ENCODE data around the gene C7. TPM values are rescaled to one million over a fixed set of nuclear protein-coding genes. Genes with fewer than 3 reads are reported as not detected.

The C7 gene
- total and polyA plus RNA-seq, 2 experiments from 2014 or later = 5.3 to 43.5 TPM

DNA sequence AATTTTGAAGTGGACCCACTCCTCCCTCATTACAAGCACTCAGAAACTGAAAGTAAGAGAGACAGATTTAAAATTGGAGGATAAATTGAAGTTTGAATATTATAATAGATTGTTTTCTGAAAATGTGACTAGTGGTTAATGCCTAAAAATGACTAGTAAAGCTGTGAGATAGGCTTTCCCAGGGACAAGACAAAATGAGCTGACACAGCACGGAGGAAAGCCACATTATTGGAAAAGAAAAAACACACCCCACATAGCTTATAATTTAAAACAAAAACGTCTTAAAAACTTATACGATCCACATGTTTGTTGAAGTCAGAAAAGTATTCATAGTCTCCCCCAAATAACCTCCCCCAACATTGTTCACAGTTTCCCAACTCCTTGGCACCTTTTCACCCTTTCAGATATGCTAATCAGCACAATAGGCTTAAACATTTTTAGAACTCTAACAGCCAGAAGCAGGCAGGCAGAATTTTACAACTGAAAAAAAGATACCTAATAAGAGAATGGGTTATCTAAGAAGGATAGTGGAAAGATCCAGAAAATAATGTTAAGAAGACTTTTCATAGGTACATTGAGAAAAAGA lies 6.1 kb downstream of the C7 start:
- no peaks in the 10 kb centered on the region for H4K20me1 ChIP-seq (ENCODE audit: insufficient read depth, poor library complexity, severe bottlenecking)
- no peak overlapping the region for H2AFZ ChIP-seq
- H3K36me3 ChIP-seq (replicated peaks; ENCODE audit: insufficient read depth, low read depth) = no peaks in the 10 kb centered on the region
- H3K4me2 ChIP-seq = peak overlapping the region; percentile 36
- no peak for DNase-seq (ENCODE audit: low spot score)
- H3K4me3 ChIP-seq = no peak overlapping the region
- H3K27me3 ChIP-seq = no peaks in the 10 kb centered on the region
- no peaks in the 10 kb centered on the region for H3K79me2 ChIP-seq
- H3K9me3 ChIP-seq (ENCODE audit: low read depth) = no peaks in the 10 kb centered on the region
- no peak overlapping the region for H3K27ac ChIP-seq
- H3K4me1 ChIP-seq (ENCODE audit: insufficient read depth) = no peaks in the 10 kb centered on the region
- WGBS (ENCODE audit: low lambda C conversion rate, missing lambda C conversion rate) = 37% methylated on average over 3 of the region's 3 CpGs
- H3K9me2 ChIP-seq (replicated peaks; ENCODE audit: insufficient read depth) = no peaks in the 10 kb centered on the region
- TF ChIP-seq, protein P1, sequence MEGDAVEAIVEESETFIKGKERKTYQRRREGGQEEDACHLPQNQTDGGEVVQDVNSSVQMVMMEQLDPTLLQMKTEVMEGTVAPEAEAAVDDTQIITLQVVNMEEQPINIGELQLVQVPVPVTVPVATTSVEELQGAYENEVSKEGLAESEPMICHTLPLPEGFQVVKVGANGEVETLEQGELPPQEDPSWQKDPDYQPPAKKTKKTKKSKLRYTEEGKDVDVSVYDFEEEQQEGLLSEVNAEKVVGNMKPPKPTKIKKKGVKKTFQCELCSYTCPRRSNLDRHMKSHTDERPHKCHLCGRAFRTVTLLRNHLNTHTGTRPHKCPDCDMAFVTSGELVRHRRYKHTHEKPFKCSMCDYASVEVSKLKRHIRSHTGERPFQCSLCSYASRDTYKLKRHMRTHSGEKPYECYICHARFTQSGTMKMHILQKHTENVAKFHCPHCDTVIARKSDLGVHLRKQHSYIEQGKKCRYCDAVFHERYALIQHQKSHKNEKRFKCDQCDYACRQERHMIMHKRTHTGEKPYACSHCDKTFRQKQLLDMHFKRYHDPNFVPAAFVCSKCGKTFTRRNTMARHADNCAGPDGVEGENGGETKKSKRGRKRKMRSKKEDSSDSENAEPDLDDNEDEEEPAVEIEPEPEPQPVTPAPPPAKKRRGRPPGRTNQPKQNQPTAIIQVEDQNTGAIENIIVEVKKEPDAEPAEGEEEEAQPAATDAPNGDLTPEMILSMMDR (IDR thresholded peaks at IDR 0.05; ENCODE audit: poor library complexity) = no peak
- TF ChIP-seq EZH2phosphoT487 (IDR thresholded peaks at IDR 0.05; ENCODE audit: low read depth, severe bottlenecking, unreplicated experiment) (no peak), EZH2 (IDR thresholded peaks at IDR 0.05; ENCODE audit: borderline replicate concordance) (no peak)

DNA sequence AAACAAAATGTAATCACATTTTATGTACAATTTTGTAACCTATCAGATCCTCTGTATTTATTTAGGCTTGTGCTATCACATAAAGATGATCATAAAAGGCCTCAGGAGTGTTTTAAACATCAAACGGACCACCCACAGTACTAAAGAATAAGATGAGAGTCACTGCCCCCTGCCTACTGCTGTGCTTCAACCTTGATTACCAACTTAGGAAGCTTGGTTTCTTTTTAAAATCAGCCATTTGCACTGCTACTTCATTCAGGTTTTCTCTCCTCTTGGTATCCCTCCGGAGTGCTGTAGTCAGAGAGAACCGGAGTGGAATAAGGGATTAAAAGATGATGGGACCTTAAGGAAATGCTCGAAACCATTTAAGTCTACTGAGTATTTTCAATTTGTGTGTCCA lies 6.9 kb downstream of the C7 start:
- Histone ChIP-seq H3K9me2 (replicated peaks; ENCODE audit: insufficient read depth) (no peaks in the 10 kb centered on the region), H2AFZ (no peak overlapping the region), H3K4me3 (no peak overlapping the region), H3K27me3 (no peaks in the 10 kb centered on the region), H3K27ac (no peak overlapping the region), H3K4me1 (ENCODE audit: insufficient read depth) (no peaks in the 10 kb centered on the region), H3K9me3 (ENCODE audit: low read depth) (no peaks in the 10 kb centered on the region), H3K4me2 (no peak overlapping the region), H3K36me3 (replicated peaks; ENCODE audit: insufficient read depth, low read depth) (no peaks in the 10 kb centered on the region), H4K20me1 (ENCODE audit: insufficient read depth, poor library complexity, severe bottlenecking) (no peaks in the 10 kb centered on the region), H3K79me2 (no peaks in the 10 kb centered on the region)
- 34% methylated on average over 4 of the region's 4 CpGs for WGBS (ENCODE audit: low lambda C conversion rate, missing lambda C conversion rate)
- TF ChIP-seq, protein P1 (IDR thresholded peaks at IDR 0.05; ENCODE audit: poor library complexity) = no peak
- TF ChIP-seq EZH2phosphoT487 (IDR thresholded peaks at IDR 0.05; ENCODE audit: low read depth, severe bottlenecking, unreplicated experiment) (no peak), EZH2 (IDR thresholded peaks at IDR 0.05; ENCODE audit: borderline replicate concordance) (no peak)
- DNase-seq (ENCODE audit: low spot score) = no peak

DNA sequence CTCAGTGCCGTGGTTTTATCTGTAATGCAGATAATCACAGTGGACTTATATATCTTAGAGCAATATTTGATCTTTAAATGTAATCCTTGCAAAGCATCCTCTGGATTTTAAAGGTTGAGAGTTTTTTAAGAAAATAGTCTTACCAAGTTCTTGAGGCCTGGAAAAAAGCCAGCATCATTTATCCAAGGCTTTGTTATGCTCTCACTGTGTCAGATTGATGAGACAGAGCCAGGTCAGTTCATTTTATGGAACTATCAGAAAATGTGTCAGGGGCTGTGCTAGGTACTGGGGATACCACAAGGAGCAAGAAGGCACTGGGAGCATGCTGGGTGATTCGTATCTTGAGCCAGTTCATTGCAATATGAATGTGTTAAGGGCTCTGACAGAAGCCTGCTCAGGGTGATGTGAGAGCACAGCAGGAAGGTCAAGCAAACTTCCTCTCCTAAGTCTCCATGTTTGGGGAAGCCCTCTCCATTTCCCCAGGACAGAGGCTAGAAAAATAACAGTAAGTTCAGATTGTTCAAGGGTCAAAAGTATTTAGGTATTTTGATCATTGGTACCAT lies 19.7 kb downstream of the C7 start:
- H2AFZ ChIP-seq = no peak overlapping the region
- no peaks in the 10 kb centered on the region for H3K9me3 ChIP-seq (ENCODE audit: low read depth)
- no peaks in the 10 kb centered on the region for H3K27me3 ChIP-seq
- TF ChIP-seq EZH2phosphoT487 (IDR thresholded peaks at IDR 0.05; ENCODE audit: low read depth, severe bottlenecking, unreplicated experiment) (no peak), EZH2 (IDR thresholded peaks at IDR 0.05; ENCODE audit: borderline replicate concordance) (no peak)
- TF ChIP-seq, protein P1 (IDR thresholded peaks at IDR 0.05; ENCODE audit: poor library complexity) = no peak
- 65% methylated on average over 2 of the region's 2 CpGs for WGBS (ENCODE audit: low lambda C conversion rate, missing lambda C conversion rate)
- DNase-seq (ENCODE audit: low spot score) = no peak
- H3K4me2 ChIP-seq = no peak overlapping the region
- H3K79me2 ChIP-seq = no peaks in the 10 kb centered on the region
- H3K4me3 ChIP-seq = no peak overlapping the region
- H3K36me3 ChIP-seq (replicated peaks; ENCODE audit: insufficient read depth, low read depth) = no peaks in the 10 kb centered on the region
- no peaks in the 10 kb centered on the region for H3K4me1 ChIP-seq (ENCODE audit: insufficient read depth)
- no peak overlapping the region for H3K27ac ChIP-seq
- no peaks in the 10 kb centered on the region for H4K20me1 ChIP-seq (ENCODE audit: insufficient read depth, poor library complexity, severe bottlenecking)
- no peaks in the 10 kb centered on the region for H3K9me2 ChIP-seq (replicated peaks; ENCODE audit: insufficient read depth)
